Pancreas (tissue), 10 donors: ENCODE results near the gene CACNG7. TPM values are rescaled to one million over a fixed set of nuclear protein-coding genes. Genes with fewer than 3 reads are reported as not detected.
A peak's percentile ranks its signal among the peaks of the same experiment; 100 is the strongest.

Source experiments
- ATAC-seq, 4 donors: fragments of 200-7000 bp; cut with Tn5 transposase; one replicate each; pipeline versions ENCODE4 v1.8.0 to v1.9.1; 2020; ENCODE audit warnings: mild to moderate bottlenecking in 4 of 4, moderate library complexity in 4 of 4
- DNase-seq, 6 donors: peaks; one replicate each; pipeline ENCODE4 v3.0.0-alpha.2; 2020
- FAIRE-seq: peaks from 2 replicates; lab custom pipeline; 2012; peaks lifted over from hg19 to GRCh38; lab: Jason Lieb, UNC
- H3K27ac ChIP-seq, 4 donors: fragments of 200-600 bp; sonication (generic); 1 replicate in 3 of 4; 2 replicates in 1 of 4; pipeline versions ENCODE4 v1.5.0 to v1.8.0; 2020
- H3K27me3 ChIP-seq, 4 donors: fragments of 200-600 bp; one replicate each; pipeline ENCODE4 v1.8.0; 2021
- H3K36me3 ChIP-seq, 3 donors: fragments of 200-600 bp; sonication (generic) in 1 of 3; one replicate each; pipeline versions ENCODE4 v1.5.0 to v1.8.0; 2020 to 2021
- H3K4me1 ChIP-seq, 3 donors: fragments of 200-600 bp; one replicate each; pipeline ENCODE4 v1.8.0; 2021
- H3K4me3 ChIP-seq, 4 donors: fragments of 200-600 bp; sonication (generic) in 2 of 4; one replicate each; pipeline versions ENCODE4 v1.5.0 to v1.8.0; 2020 to 2021
- H3K9me3 ChIP-seq, 4 donors: fragments of 200-600 bp; one replicate each; pipeline ENCODE4 v1.8.0; 2021
- WGBS, 2 donors: extraction: QIAGEN DNeasy Blood & Tissue Kit; methylation state at CpG; one replicate each; pipeline ENCODE4 v1.1.7; 2013; 5-methylcytosine and 5-hydroxymethylcytosine counted together
- intact Hi-C, 3 donors: fragments of 100-400 bp; cut with DNase I; formaldehyde crosslinking; loops; one replicate each; pipeline versions ENCODE4 v1.11.1 to v1.14.2; 2022
- polyA plus RNA-seq, 2 donors: library from polyadenylated mRNA; stranded (reverse); fragments of 200-250 nt; gene quantifications; one replicate each; pipeline ENCODE4 v1.2.3, GENCODE V29; 2013
- total RNA-seq, 6 donors: library from RNA; stranded (reverse); fragmentation: NEBNext Ultra II Directional in 4 of 6; extraction: Animal tissue kit (Norgen Biotek cat#: 25700) in 4 of 6; gene quantifications; one replicate each; pipeline versions ENCODE4 v1.2.1 to v1.2.4, GENCODE V29; 2021 to 2023
- TF ChIP-seq, protein P1 (sequence below), 4 donors: fragments of 200-600 bp; sonication (generic) in 3 of 4; IDR thresholded peaks; one replicate each; pipeline versions ENCODE4 v1.5.0 to v1.8.0; 2021; ENCODE audit warnings: antibody characterized with exemption in 4 of 4
- donor health status: healthy with polysubstance abuse.
- donor health status: DM: no; HTN: no; CAD: no; lungs with moderate emphysema.
- donor health status: DM: no; HTN: no; CAD: no.
- donor health status: control.
- donor health status: control.
- donor health status: Bipolar disorder and iron deficiency.
- donor health status: DM: yes; HTN: yes; CAD: no.
- donor health status: DM: no; HTN: no; CAD: no.
- donor health status: DM: no; HTN: no; CAD: no.
- donor health status: DM: yes; HTN: yes; CAD: no.

The CACNG7 gene
- total and polyA plus RNA-seq, 8 donors: 0.02 to 0.09 (median 0.06) TPM; not detected in 4

DNA sequence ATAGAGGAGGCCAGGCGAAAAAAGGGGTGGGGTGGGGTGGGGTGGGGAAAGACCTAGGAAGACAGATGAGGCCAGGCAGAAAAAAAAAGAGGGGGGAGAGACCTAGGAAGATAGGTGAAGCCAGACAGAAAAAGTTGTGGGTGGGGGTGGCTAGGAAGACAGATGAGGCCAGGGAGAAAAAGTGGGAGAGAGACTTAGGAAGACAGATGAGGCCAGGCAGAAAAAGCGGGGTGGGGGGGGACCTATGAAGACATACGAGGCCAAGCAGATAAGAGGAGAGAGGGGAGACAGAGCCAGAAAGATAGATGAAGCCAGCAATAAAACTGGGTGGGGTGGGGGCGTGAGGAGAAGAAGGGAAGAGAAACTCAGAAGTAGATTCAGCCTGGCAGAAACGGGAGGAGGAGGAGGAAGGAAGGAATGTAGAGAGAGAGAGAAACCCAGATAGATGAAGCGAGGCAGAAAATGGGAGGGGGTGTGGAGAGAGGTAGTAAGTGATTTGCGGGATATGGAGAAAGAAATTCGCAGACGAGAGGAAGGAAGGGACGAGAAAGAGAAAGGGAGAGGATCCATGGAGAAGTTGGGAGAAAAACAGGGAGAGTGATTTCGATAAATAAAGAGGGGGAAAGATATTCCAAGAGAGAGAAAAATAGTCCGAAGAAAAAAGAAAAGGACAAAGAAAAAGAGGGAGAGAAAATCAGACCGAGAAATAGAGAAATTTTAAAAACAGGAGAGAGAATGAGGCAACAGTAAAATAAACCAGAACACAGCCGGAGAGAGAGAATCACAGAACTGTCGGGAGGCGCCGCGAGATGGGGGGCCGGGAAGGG is 70.1 kb downstream of the CACNG7 start:
- FAIRE-seq (no peak), ATAC-seq (no peak), DNase-seq (no peak)
- H3K4me3 ChIP-seq: no peak overlapping the region
- H3K36me3 ChIP-seq: no peaks in the 10 kb centered on the region
- peaks cover 0 to 4% (median 0%) of the 10 kb centered on the region in 3 donors for H3K4me1 ChIP-seq
- H3K27me3 ChIP-seq: peaks cover 0 to 31% (median 3%) of the 10 kb centered on the region in 4 donors
- intact Hi-C loops: no loop called here
- no peaks in the 10 kb centered on the region for H3K9me3 ChIP-seq
- no peak overlapping the region for H3K27ac ChIP-seq
- TF ChIP-seq, protein P1, sequence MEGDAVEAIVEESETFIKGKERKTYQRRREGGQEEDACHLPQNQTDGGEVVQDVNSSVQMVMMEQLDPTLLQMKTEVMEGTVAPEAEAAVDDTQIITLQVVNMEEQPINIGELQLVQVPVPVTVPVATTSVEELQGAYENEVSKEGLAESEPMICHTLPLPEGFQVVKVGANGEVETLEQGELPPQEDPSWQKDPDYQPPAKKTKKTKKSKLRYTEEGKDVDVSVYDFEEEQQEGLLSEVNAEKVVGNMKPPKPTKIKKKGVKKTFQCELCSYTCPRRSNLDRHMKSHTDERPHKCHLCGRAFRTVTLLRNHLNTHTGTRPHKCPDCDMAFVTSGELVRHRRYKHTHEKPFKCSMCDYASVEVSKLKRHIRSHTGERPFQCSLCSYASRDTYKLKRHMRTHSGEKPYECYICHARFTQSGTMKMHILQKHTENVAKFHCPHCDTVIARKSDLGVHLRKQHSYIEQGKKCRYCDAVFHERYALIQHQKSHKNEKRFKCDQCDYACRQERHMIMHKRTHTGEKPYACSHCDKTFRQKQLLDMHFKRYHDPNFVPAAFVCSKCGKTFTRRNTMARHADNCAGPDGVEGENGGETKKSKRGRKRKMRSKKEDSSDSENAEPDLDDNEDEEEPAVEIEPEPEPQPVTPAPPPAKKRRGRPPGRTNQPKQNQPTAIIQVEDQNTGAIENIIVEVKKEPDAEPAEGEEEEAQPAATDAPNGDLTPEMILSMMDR (IDR thresholded peaks at IDR 0.05): no peak
- 3% methylated on average over 19 of the region's 19 CpGs for WGBS, 2 donors

DNA sequence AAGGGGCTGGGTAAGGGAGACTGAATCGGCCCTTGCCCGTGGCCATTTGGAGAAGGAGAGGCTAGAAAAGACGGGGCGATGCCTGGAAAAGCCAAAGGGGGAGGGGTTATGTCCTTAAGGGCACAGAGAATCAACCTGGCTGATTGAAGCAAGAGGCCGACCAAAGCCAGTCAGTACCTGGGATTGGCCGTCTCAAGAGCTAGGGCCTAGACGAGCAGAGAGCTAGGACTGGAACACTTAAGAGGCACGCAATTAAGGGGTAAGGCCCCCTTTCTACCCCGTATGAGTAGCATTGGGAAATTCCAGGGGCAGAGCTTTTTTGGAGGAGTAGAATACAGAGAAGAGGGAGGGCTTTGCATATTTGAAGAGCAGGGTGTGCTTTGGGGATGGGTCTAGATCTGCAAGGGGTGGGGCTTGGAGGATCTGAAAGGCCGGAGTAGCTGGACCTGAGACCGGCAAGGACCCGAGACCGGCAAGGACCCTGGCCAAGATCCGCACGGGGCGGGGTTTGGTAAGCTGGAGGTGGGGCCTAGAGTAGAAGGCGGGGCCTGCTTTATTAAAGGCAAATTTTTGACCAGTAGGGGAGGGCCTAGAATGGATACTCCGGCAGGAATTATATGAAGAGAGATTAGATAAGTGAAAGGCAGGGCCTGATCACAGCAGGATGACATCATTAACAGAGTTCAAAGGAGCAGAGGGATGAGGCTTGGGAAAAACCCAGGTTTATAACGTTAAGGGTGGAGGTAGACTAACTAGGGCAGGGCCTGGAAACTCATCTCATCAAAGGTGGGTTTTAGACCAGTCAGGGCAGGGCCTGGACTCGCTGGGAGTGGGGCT is 71.7 kb downstream of the CACNG7 start:
- FAIRE-seq (no peak), DNase-seq (no peak)

DNA sequence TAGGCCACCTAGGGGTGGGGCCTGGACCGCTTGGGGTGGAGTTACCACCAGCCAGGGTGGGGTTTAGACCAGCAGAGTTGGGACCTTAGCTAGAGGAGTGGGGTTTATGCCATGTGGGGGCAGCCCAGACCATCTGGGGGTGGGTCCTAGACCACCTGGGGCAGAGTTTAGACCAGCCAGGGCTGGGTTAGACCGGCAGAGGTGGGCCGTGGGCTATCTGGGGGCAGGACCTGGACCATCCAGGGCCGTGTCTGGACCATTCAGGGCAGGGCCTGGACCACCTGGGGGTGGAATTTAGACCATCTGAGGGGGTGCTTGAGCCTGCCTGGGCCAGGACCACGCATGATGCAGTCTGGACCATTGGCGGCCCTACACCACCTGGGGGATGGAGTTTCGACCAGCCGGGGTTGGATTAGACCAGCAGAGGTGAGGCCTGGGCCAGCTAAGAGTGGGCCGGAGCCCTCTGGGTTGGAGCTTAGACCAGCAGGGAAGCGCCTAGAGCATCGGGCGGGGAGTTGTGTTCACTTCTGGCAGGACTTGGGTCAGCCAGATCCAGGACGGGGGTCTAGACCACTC is 72.4 kb downstream of the CACNG7 start:
- no peak for FAIRE-seq

More for the DNA sequence above, 71.7 kb downstream of the CACNG7 start:
- 23% methylated on average over 20 of the region's 20 CpGs for WGBS, 2 donors
- H3K4me3 ChIP-seq: peak overlapping the region in 1 of 4 donors; percentile 14
- peak in 2 of 4 donors; percentile 8 to 9 for ATAC-seq
- peaks cover 0 to 4% (median 0%) of the 10 kb centered on the region in 3 donors for H3K4me1 ChIP-seq
- no peaks in the 10 kb centered on the region for H3K36me3 ChIP-seq
- no peak overlapping the region for H3K27ac ChIP-seq
- peaks cover 0 to 31% (median 3%) of the 10 kb centered on the region in 4 donors for H3K27me3 ChIP-seq
- intact Hi-C loops: no loop called here
- TF ChIP-seq, protein P1 (IDR thresholded peaks at IDR 0.05): no peak
- H3K9me3 ChIP-seq: no peaks in the 10 kb centered on the region

DNA sequence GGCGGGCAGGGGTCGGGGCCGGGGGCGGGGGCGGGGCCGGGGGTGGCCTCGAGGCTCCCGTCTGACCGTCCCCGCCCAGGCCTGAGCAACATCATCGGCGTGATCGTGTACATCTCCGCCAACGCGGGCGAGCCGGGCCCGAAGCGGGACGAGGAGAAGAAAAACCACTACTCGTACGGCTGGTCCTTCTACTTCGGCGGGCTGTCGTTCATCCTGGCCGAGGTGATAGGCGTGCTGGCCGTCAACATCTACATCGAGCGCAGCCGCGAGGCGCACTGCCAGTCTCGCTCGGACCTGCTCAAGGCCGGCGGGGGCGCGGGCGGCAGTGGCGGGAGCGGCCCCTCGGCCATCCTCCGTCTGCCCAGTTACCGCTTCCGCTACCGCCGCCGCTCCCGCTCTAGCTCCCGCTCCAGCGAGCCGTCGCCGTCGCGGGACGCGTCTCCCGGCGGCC is 72.9 kb downstream of the CACNG7 start:
- WGBS, 2 donors: 3 to 4% methylated on average over 43 to 62 of the region's 62 CpGs
- peak overlapping the region in 1 of 4 donors; percentile 23 for H3K4me3 ChIP-seq
- TF ChIP-seq, protein P1 (IDR thresholded peaks at IDR 0.05): no peak
- no peak overlapping the region for H3K27ac ChIP-seq
- intact Hi-C loops: no loop called here
- H3K27me3 ChIP-seq: peaks cover 0 to 31% (median 3%) of the 10 kb centered on the region in 4 donors
- H3K9me3 ChIP-seq: no peaks in the 10 kb centered on the region
- ATAC-seq: no peak
- H3K4me1 ChIP-seq: peaks cover 0 to 4% (median 0%) of the 10 kb centered on the region in 3 donors
- no peak for DNase-seq
- FAIRE-seq: no peak
- no peaks in the 10 kb centered on the region for H3K36me3 ChIP-seq

More for the DNA sequence above, 72.4 kb downstream of the CACNG7 start:
- H3K9me3 ChIP-seq: no peaks in the 10 kb centered on the region
- no peak for ATAC-seq
- peak overlapping the region in 1 of 4 donors; percentile 23 for H3K4me3 ChIP-seq
- H3K36me3 ChIP-seq: no peaks in the 10 kb centered on the region
- H3K27ac ChIP-seq: no peak overlapping the region
- intact Hi-C loops: no loop called here
- peaks cover 0 to 4% (median 0%) of the 10 kb centered on the region in 3 donors for H3K4me1 ChIP-seq
- H3K27me3 ChIP-seq: peaks cover 0 to 31% (median 3%) of the 10 kb centered on the region in 4 donors
- TF ChIP-seq, protein P1 (IDR thresholded peaks at IDR 0.05): no peak
- no peak for DNase-seq
- WGBS, 2 donors: 62 to 63% methylated on average over 13 of the region's 13 CpGs
